Measurements from ENCODE around the gene PRDX1.

Gene PRDX1

DNA sequence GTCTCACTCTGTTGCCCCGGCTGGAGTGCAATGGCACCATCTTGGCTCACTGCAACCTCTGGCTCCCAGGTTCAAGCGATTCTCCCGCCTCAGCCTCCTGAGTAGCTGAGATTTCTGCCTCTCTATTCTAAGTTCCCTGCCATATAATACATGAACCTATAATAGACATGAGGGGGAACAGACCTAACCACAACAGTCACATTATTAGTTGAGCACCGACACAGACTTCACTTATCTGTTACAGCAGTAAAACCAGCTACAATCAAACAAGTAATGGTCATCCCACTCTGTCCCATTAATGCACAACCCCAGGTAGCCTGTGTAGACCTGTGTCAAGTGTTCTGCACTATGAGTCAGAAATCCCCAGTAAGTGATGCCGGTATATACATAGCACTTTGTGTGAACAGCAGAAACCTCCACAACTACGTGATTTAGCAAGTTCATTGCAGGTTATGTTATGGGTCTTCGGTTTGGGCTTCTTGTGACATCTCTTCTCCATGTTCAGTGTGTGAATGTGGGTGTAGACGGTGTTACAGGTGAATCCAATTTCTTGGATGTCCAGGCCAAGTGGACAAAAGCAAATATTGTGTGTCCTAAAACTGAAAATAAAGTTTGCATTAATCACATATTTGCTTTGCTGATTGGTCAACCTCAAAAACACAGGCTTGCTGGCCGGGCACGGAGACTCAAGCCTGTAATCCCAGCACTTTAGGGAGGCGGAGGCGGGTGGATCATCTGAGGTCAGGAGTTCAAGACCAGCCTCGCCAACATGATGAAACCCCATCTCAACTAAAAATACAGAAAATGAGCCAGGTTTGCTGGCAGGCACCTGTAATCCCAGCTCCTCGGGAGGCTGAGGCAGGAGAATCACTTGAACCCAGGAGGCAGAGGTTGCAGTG lies 18.0 kb downstream of the PRDX1 start:
- TF ChIP-seq, protein P1, sequence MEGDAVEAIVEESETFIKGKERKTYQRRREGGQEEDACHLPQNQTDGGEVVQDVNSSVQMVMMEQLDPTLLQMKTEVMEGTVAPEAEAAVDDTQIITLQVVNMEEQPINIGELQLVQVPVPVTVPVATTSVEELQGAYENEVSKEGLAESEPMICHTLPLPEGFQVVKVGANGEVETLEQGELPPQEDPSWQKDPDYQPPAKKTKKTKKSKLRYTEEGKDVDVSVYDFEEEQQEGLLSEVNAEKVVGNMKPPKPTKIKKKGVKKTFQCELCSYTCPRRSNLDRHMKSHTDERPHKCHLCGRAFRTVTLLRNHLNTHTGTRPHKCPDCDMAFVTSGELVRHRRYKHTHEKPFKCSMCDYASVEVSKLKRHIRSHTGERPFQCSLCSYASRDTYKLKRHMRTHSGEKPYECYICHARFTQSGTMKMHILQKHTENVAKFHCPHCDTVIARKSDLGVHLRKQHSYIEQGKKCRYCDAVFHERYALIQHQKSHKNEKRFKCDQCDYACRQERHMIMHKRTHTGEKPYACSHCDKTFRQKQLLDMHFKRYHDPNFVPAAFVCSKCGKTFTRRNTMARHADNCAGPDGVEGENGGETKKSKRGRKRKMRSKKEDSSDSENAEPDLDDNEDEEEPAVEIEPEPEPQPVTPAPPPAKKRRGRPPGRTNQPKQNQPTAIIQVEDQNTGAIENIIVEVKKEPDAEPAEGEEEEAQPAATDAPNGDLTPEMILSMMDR (IDR thresholded peaks at IDR 0.05; ENCODE audit: insufficient read depth, low read depth, low read length, missing control alignments): no peak
- no peak overlapping the region for H3K4me3 ChIP-seq (ENCODE audit: low read depth, low read length)
- peak; percentile 48 for DNase-seq (ENCODE audit: low read depth)

DNA sequence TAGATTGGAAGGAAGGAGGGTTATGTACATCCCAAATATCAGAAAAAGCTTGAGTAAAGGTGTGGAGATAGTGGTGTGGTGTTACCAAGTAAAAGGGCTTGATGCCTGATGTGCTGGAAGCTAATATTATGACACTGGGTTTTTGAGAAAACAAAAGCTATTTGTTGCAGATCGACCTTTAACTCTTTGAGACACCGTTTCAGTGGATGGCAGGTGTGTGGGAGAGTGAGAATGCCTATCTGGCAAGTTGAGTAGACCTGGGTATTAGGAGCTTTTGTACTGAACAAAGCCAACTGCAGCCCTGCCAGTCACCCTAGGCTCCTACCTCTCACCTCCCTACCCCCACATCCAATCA lies 20.2 kb downstream of the PRDX1 start:
- no peak for DNase-seq (ENCODE audit: low read depth)
- TF ChIP-seq, protein P1 (IDR thresholded peaks at IDR 0.05; ENCODE audit: insufficient read depth, low read depth, low read length, missing control alignments): no peak
- H3K4me3 ChIP-seq (ENCODE audit: low read depth, low read length): no peak overlapping the region

DNA sequence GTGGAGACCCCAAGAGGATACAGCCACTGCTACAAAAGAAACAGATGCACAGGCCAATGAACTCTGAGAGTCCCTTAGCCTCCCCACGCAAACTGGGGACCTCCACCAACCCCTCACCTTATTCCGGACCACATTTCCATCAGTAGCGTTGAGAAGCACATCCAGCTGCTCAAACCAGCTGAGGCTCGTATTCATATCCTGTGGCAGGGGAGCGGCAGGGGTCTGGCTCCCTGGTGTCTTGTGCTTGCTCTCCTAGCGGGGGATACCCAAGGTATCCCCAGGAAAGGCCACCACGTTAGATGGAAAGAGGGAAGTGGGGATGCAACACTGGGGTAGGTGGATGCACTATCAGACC lies 22.3 kb downstream of the PRDX1 start:
- TF ChIP-seq, protein P1 (IDR thresholded peaks at IDR 0.05; ENCODE audit: insufficient read depth, low read depth, low read length, missing control alignments): no peak
- DNase-seq (ENCODE audit: low read depth): no peak
- peak overlapping the region; percentile 93 for H3K4me3 ChIP-seq (ENCODE audit: low read depth, low read length)

DNA sequence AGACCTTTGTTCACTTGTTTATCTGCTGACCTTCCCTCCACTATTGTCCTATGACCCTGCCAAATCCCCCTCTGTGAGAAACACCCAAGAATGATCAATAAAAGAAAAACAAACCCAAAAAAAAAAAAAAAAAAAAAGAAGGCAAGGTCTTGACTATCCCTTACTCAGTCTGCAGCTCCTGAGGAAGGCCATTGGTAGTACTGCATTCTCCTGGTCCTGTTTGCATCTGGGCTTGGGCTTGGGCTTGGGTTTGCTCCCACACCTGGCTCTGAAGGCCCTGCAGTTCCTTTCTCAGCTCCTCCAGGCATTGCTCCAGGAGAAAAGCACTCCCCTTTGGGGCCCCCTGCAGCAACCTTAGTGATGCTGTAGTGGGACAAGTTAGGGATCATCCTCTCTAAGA lies 23.4 kb downstream of the PRDX1 start:
- TF ChIP-seq, protein P1 (IDR thresholded peaks at IDR 0.05; ENCODE audit: insufficient read depth, low read depth, low read length, missing control alignments): no peak
- no peak overlapping the region for H3K4me3 ChIP-seq (ENCODE audit: low read depth, low read length)
- DNase-seq (ENCODE audit: low read depth): no peak

DNA sequence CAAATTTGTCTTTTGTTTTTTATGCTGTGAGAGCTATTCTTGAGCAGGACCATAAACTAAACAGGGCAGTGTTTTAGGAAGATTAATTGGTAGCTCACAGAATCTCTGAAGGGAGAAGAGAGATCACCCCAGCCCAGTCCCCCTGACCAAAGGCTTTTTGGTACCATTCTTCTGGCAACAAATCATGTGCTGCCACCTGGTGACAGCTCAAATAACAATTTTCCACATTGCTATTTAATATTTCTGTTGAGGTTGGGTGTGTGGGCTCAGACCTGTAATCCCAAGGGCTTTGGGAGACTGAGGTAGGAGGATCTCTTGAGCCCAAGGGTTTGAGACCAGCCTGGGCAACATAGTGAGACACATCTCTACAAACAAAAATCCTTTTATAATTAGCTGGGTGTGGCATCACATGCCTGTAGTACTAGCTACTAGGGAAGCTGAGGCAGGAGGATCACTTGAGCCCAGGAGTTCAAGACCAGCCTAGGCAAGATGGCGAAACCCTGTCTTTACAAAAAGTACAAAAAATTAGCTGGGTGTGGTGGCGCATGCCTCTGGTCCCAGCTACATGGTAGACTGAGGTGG lies 28.5 kb downstream of the PRDX1 start:
- no peak overlapping the region for H3K4me3 ChIP-seq (ENCODE audit: low read depth, low read length)
- DNase-seq (ENCODE audit: low read depth): peak; percentile 77
- TF ChIP-seq, protein P1 (IDR thresholded peaks at IDR 0.05; ENCODE audit: insufficient read depth, low read depth, low read length, missing control alignments): peak; percentile 51

DNA sequence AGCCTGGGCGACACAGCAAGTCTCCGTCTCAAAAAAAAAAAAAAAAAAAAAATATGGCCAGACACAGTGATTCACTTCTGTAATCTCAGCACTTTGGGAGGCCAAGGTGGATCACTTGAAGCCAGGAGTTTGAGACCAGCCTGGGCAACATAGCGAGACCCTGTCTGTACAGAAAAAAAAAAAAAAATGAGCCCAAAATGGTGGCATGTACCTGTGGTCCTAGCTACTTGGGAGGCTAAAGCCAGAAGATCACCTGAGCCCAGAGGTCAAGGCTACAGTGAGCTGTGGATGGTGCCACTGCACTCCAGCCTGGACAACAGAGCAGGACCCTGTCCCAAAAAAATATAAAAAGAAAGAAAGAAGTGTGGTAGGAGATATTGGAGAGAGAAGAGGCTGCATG lies 29.0 kb downstream of the PRDX1 start:
- TF ChIP-seq, protein P1 (IDR thresholded peaks at IDR 0.05; ENCODE audit: insufficient read depth, low read depth, low read length, missing control alignments): no peak
- no peak for DNase-seq (ENCODE audit: low read depth)
- H3K4me3 ChIP-seq (ENCODE audit: low read depth, low read length): no peak overlapping the region
